Astrocyte (in vitro differentiated cells and primary cell): ENCODE data around the gene RBBP8. TPM values are rescaled to one million over a fixed set of nuclear protein-coding genes. Genes with fewer than 3 reads are reported as not detected.
A peak's percentile ranks its signal among the peaks of the same experiment; 100 is the strongest.

Experiments
- DNase-seq: peaks from one replicate; pipeline ENCODE4 v3.0.0-alpha.2; 2010; ENCODE audit warnings: low read depth
- FAIRE-seq: peaks from 2 replicates; lab custom pipeline; 2011; peaks lifted over from hg19 to GRCh38; lab: Jason Lieb, UNC
- H2AFZ ChIP-seq: 2 replicates; pipeline ENCODE4 v1.6.0; 2012; ENCODE audit warnings: low read depth, low read length, inconsistent platforms
- H3K27ac ChIP-seq: 2 replicates; pipeline ENCODE4 v1.5.1; 2011; ENCODE audit warnings: low read depth, low read length, inconsistent platforms
- H3K27me3 ChIP-seq: 2 replicates; pipeline ENCODE4 v1.6.0; 2011; ENCODE audit warnings: low read length, inconsistent platforms; ENCODE audit not compliant: insufficient read depth
- H3K36me3 ChIP-seq: 2 replicates; pipeline ENCODE4 v1.5.1; 2011; ENCODE audit warnings: low read length, inconsistent platforms; ENCODE audit not compliant: insufficient read depth
- H3K4me1 ChIP-seq: 2 replicates; pipeline ENCODE4 v1.5.1; 2011; ENCODE audit warnings: low read length, inconsistent platforms; ENCODE audit not compliant: insufficient read depth
- H3K4me2 ChIP-seq: 2 replicates; pipeline ENCODE4 v1.6.0; 2012; ENCODE audit warnings: low read length, inconsistent platforms
- H3K4me3 ChIP-seq: 2 replicates; pipeline ENCODE4 v1.5.1; 2011; ENCODE audit warnings: low read depth, mild to moderate bottlenecking, low read length, inconsistent platforms; ENCODE audit not compliant: insufficient read depth
- H3K79me2 ChIP-seq: 2 replicates; pipeline ENCODE4 v1.6.0; 2012; ENCODE audit warnings: mild to moderate bottlenecking, low read length, inconsistent platforms; ENCODE audit not compliant: insufficient read depth
- H3K9ac ChIP-seq: 2 replicates; pipeline ENCODE4 v1.6.0; 2012; ENCODE audit warnings: mild to moderate bottlenecking, low read length, inconsistent platforms
- H3K9me3 ChIP-seq: 2 replicates; pipeline ENCODE4 v1.5.1; 2012; ENCODE audit warnings: low read depth, mild to moderate bottlenecking, low read length, inconsistent platforms; ENCODE audit not compliant: insufficient read depth
- H4K20me1 ChIP-seq: 2 replicates; pipeline ENCODE4 v1.6.0; 2012; ENCODE audit warnings: low read length, inconsistent platforms; ENCODE audit not compliant: insufficient read depth
- H3K27ac Mint-ChIP-seq: one replicate; pipeline ENCODE4 v1.8.0; 2021; ENCODE audit warnings: mild to moderate bottlenecking, mixed read lengths; ENCODE audit not compliant: unreplicated experiment
- H3K27me3 Mint-ChIP-seq: one replicate; pipeline ENCODE4 v1.8.0; 2021; ENCODE audit warnings: low read depth, mixed read lengths; ENCODE audit not compliant: unreplicated experiment
- H3K36me3 Mint-ChIP-seq: one replicate; pipeline ENCODE4 v1.8.0; 2021; ENCODE audit warnings: low read depth, mixed read lengths; ENCODE audit not compliant: unreplicated experiment
- H3K4me1 Mint-ChIP-seq: one replicate; pipeline ENCODE4 v1.8.0; 2021; ENCODE audit warnings: low read depth, mixed read lengths; ENCODE audit not compliant: unreplicated experiment
- H3K4me3 Mint-ChIP-seq: one replicate; pipeline ENCODE4 v1.8.0; 2021; ENCODE audit warnings: mild to moderate bottlenecking, moderate library complexity, mixed read lengths; ENCODE audit not compliant: unreplicated experiment
- H3K9me3 Mint-ChIP-seq: one replicate; pipeline ENCODE4 v1.8.0; 2021; ENCODE audit warnings: mild to moderate bottlenecking, mixed read lengths; ENCODE audit not compliant: unreplicated experiment
- CTCF ChIP-seq: IDR thresholded peaks from 2 replicates; pipeline ENCODE4 v1.5.1; 2011; ENCODE audit warnings: low read depth, mild to moderate bottlenecking, inconsistent platforms, low read length, moderate library complexity; ENCODE audit not compliant: insufficient read depth
- EZH2 ChIP-seq: IDR thresholded peaks from 2 replicates; pipeline ENCODE4 v1.6.1; 2012; ENCODE audit warnings: mild to moderate bottlenecking, low read length, inconsistent platforms; ENCODE audit not compliant: insufficient read depth
- total RNA-seq: library from RNA; stranded (reverse); gene quantifications from 2 replicates; pipeline ENCODE4 v1.2.1, GENCODE V29; 2021

The RBBP8 gene
- total RNA-seq, 1 donor from 2014 or later = 23.4 TPM

GRCh38 chr18:22977847-22978701 lies 44.9 kb downstream of the RBBP8 start:
- peak overlapping the region; percentile 72 for H3K4me2 ChIP-seq
- peaks cover 13% of the 10 kb centered on the region for H3K4me1 ChIP-seq
- no peaks in the 10 kb centered on the region for H3K27me3 ChIP-seq
- Mint-ChIP-seq H3K4me3 (peak overlapping the region; percentile 3), H3K27ac (peak overlapping the region; percentile 92), H3K27me3 (no peaks in the 10 kb centered on the region), H3K36me3 (no peaks in the 10 kb centered on the region), H3K9me3 (no peaks in the 10 kb centered on the region), H3K4me1 (peaks cover 12% of the 10 kb centered on the region)
- H3K27ac ChIP-seq = peak overlapping the region; percentile 88
- H4K20me1 ChIP-seq = no peaks in the 10 kb centered on the region
- DNase-seq (peak; percentile 92), FAIRE-seq (peak; percentile 23)
- H2AFZ ChIP-seq = peak overlapping the region; percentile 61
- no peaks in the 10 kb centered on the region for H3K9me3 ChIP-seq
- H3K36me3 ChIP-seq = peaks cover 8% of the 10 kb centered on the region
- H3K79me2 ChIP-seq = no peaks in the 10 kb centered on the region
- no peak for TF ChIP-seq EZH2
- TF ChIP-seq CTCF = no peak
- peak overlapping the region; percentile 4 for H3K4me3 ChIP-seq
- H3K9ac ChIP-seq = peak overlapping the region; percentile 69

DNA sequence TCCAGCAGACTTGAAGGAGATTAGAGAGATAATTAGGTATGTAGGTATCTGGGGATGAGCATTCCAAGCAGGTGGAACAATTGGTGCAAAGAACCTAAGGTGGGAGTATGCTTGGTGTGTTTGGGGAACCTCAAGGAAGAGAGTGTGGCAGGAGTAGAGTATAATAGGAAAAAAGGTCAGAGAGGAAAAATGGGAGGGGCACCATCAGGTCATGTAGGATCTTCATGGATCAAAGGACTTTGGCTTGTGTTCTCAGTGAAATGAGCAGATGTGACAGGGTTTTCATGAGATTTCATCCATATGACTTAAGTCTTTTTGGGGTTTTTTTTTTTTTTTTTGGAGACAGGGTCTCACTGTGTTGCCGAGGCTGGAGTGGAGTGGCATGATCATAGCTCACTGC lies 47.3 kb downstream of the RBBP8 start:
- FAIRE-seq = no peak
- H3K9me3 ChIP-seq = no peaks in the 10 kb centered on the region
- peaks cover 13% of the 10 kb centered on the region for H3K4me1 ChIP-seq
- H3K79me2 ChIP-seq = no peaks in the 10 kb centered on the region
- no peak overlapping the region for H3K4me3 ChIP-seq
- H3K9ac ChIP-seq = no peak overlapping the region
- H3K27ac ChIP-seq = no peak overlapping the region
- peaks cover 8% of the 10 kb centered on the region for H3K36me3 ChIP-seq
- Mint-ChIP-seq H3K9me3 (no peaks in the 10 kb centered on the region), H3K36me3 (no peaks in the 10 kb centered on the region), H3K27me3 (no peaks in the 10 kb centered on the region), H3K4me1 (peaks cover 9% of the 10 kb centered on the region), H3K27ac (no peak overlapping the region), H3K4me3 (no peak overlapping the region)
- H3K27me3 ChIP-seq = no peaks in the 10 kb centered on the region
- no peak overlapping the region for H2AFZ ChIP-seq
- H4K20me1 ChIP-seq = no peaks in the 10 kb centered on the region
- no peak for TF ChIP-seq EZH2
- TF ChIP-seq CTCF = no peak
- no peak for DNase-seq
- no peak overlapping the region for H3K4me2 ChIP-seq
